ENCODE measurements around the gene GIGYF1.

The GIGYF1 gene

GRCh38 chr7:100683659-100684533, 10.2 kb downstream of the GIGYF1 start:
- no peak for DNase-seq

DNA sequence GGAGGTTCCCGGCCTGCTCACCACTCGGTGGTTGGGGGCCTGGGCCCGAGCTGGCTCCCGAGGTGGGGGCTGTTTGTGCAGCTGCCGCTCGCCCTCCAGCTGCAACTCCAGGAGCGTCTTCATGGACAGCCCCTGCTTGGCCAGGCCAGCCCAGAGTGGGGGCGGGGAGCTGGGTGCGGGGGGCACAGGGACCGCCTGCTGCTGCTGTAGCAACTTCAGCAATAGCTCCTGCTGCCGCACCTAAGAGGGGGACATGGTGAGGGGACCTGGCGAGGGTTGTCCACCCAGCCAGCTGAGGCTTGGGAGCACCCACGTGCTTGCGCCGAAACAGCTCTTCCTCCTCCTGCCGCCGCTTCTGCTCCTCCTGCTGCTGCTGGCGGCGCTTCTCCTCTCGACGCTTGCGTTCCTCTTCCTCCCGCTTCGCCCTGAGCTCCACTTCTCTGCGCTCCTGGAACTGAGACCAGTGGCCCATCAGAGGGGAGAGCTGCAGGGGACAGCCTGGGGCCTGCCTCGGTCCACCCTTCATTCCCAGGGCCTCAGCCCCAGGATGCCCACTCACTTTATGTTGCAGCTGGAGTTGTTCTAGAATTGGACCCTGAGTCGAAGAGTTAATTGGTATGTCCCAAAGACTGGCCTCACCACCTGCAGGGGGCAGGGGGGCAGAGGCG, 10.9 kb downstream of the GIGYF1 start:
- DNase-seq: no peak

DNA sequence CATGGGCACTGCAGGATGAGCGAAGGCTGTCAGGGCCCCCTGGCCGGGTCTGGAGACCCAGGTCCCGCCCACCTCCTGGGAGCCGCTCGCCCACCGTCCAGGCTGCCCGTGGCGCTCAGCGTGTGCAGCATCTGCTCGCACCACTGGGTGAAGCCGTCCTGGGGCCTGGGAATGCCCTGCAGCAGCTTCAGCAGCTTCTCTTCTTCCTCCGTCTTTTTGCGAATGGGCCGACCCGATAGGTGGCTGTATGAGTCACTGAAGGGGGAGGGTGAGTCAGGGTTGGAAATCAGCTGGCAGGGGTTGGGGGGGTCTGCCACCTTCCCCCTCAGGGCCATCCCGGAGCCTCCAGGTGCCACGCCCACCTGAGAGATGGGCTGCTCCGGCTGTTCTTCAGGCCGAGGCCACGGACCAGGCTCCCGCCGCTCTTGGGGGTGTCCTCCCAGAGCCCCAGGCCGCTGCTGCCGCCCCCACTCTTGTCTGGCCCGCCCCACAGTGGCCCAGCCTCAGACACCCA, 11.8 kb downstream of the GIGYF1 start:
- peak; percentile 31 for DNase-seq

GRCh38 chr7:100681491-100682227, 12.4 kb downstream of the GIGYF1 start:
- DNase-seq: no peak

GRCh38 chr7:100680576-100681271, 13.3 kb downstream of the GIGYF1 start:
- no peak for DNase-seq

- DNase-seq: no peak
Measured at GRCh38 chr7:100679927-100680575, 14.0 kb downstream of the GIGYF1 start.

DNA sequence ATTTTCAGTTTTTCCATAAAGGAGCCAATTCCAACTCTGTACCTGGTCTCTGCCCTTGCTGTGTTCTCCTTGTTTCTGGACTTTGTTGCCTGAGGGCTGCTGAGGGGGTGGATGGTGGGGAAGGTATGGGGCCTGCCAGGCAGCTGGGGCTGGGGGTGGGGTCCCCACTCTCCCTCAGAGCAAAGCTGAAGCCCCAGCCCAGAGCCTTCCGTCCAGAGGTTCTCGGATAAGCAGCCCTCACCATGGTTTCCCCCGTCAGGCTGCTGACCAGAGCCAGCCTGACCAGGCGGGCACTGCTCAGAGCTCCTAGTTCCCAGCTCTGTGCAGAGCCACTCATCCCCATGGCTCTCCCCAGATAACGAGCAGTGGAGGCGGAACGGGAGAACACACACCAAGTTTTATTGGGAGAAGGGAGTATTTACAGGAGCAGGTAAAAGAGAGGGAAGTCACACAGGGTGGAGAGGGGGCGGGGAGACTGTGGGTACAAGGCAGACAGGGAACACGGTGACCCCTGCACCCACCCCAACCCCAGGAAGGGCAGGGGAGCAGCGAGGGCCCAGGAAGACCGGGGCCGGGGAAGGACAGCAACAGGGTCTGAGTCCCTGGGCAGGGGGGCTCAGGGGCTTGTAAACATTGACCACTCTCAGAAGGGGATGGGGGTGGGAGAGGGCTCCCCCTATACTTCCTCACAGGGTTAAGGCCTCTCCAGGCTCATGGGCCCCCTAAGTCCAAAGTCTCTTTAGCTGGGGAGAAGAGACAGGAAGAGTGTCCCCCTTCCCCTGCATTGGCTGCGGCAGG, 14.7 kb downstream of the GIGYF1 start:
- no peak for DNase-seq

GRCh38 chr7:100678291-100678984, 15.6 kb downstream of the GIGYF1 start:
- no peak for DNase-seq

GRCh38 chr7:100677308-100678267, 16.5 kb downstream of the GIGYF1 start:
- DNase-seq: no peak

DNA sequence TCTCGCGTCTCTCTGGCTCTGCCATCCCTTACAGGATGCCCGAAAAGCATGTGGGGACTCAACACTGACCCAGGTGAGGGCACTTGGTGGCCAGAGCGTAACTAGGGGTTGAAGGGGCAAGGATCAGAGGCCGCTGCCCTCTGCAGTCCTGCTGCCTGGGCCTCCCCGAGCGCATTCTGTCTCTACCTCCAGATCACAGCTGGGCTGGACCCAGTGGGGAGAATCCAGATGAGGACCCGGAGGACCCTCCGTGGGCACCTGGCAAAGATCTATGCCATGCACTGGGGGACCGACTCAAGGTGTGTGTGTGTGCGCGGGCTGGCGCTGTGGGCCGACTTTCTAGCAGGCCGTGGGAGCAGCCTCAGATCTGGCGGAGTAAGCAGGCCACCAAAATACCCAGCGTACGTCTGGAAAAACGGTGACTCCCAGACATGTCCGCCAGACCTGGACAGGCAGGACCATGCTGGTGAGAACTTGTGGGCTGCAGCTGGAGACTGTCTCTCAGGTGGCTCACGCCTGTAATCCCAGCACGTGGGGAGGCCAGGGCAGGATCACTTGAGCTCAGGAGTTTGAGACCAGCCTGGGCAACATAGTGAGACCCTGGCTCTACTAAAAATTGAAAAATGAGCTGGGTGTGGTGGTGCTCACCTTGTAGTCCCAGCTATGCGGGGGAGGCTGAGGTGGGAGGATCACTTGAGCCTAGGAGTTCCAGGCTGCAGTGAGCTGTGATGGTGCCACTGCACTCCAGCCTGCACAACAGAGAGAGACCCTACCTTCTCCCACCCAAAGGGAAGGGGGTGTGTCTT, 17.3 kb downstream of the GIGYF1 start:
- no peak for DNase-seq

DNA sequence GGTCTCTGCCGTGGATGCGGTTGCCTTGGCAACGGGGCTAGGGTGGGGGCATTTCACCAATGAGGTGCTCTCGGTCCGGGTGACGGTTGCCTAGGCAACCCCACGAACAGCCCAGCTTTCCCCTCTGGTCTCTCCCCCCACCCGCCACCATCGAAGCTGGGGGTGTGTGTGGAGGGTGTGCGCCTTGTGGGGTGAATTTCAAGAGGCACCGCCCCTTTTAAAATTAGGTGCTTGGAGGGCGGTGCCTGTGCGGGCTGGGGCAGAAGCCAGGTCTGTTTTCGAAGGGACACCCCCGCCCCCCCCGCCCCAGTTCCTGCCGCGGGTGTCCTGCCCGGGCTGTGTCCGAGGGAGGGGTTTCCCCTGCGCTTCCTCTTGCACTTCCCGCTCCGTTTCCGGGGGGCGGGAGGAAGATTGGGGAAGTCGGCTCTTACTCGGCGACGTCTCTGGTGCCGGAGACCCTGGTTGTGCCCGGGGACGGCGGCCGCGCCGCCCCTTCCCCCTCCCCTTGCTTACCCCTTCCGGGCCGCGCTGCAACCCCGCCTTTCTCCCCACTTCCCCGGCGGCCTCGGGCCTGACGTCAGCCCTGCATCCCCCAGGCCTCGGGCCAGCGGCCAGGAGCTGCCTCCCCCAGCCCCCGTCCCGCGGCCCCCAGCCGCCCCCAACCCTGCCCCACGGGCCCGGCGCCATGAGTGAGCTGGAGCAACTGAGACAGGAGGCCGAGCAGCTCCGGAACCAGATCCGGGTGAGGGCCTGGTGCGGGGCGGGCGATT, 18.3 kb downstream of the GIGYF1 start:
- peak; percentile 69 for DNase-seq

GRCh38 chr7:100675105-100675451, 19.0 kb downstream of the GIGYF1 start:
- DNase-seq: no peak

GRCh38 chr7:100674411-100675104, 19.5 kb downstream of the GIGYF1 start:
- DNase-seq: no peak

DNA sequence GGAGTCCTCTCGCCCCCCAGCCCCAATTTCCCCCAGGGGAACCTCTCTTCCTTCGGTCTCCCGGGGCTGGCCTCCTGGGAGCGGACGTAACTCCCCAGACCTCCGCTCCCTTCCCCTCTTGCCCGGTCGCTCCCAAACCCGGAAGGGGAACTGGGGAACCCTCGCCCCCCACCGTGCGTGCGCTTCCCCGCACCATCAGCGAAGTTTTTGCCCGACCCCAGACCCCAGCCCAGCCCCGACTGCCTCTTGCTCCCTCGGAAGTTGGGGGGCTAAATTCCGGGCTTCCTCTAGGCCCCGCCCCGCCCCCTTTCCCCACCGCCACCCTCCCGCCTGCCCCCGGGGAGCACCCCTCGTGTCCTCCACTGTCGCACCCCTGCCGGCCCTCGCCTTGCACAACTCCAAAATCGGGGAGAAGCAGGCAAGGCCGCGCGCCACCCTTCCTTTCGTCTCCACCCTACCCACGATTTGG, 20.1 kb downstream of the GIGYF1 start:
- no peak for DNase-seq

DNA sequence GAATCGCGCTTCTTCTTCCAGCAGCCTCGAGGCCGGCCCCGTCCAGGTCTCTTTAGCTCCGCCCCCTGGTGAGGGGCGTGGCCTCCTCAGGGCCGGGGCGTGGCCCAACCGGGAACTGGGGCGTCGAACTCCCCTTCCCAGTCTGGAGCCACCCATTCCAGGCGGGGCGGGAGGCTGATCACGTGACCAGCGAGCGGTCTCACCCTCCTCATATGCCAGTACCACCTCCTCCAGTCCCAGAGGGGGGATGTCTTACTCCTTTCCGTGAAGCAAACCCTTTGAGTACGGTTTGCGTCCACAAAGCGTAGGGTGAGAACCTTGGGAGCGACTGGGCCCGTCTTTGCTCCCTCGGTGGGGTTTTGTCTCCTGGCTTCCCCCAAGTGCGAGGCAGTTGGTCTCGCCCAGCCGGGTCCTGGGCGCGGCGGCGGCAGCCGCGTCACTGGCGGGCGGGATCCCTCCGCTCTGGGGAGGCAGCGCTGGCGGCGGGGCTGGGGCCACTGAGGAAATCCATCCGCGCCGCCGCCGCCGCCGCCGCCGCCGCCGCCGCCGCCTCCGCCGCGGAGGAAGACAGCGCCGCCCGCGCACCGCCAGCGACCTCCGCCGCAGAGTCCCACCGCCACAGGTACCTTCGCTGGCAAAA, 20.6 kb downstream of the GIGYF1 start, which contains the start of gene GNB2:
Gene GNB2, plus strand, starts transcription at position 439 of the 640 bp plus-strand sequence. CDS start 2,526 bp downstream, outside the sequence.
- DNase-seq: peak; percentile 100

Measured in fibroblast of skin of abdomen (primary cell).